TTC549 (cell line): ENCODE results near the gene DNAH2.

Source experiments
- FAIRE-seq: peaks from 2 replicates; lab custom pipeline; 2012; peaks lifted over from hg19 to GRCh38; lab: Jason Lieb, UNC

DNAH2 gene

GRCh38 chr17:7822126-7822525, 104.6 kb downstream of the DNAH2 start:
- no peak for FAIRE-seq

GRCh38 chr17:7823581-7824001, 106.0 kb downstream of the DNAH2 start:
- no peak for FAIRE-seq

GRCh38 chr17:7824021-7824924, 106.7 kb downstream of the DNAH2 start:
- no peak for FAIRE-seq

GRCh38 chr17:7825206-7825990, 107.9 kb downstream of the DNAH2 start:
- no peak for FAIRE-seq

- FAIRE-seq, result no peak
Measured at GRCh38 chr17:7830616-7831015, 113.1 kb downstream of the DNAH2 start.

GRCh38 chr17:7831233-7831632, 113.7 kb downstream of the DNAH2 start:
- FAIRE-seq, result no peak

- FAIRE-seq, result no peak
Measured at GRCh38 chr17:7832431-7832830, 114.9 kb downstream of the DNAH2 start.

- no peak for FAIRE-seq
Measured at GRCh38 chr17:7833011-7833794, 115.7 kb downstream of the DNAH2 start.

GRCh38 chr17:7833795-7834541, 116.4 kb downstream of the DNAH2 start, which contains the start of gene KDM6B:
Gene KDM6B (plus strand): TSS chr17:7834217. CDS start chr17:7845555, 11,338 bp downstream.
- FAIRE-seq, result peak; percentile 48

GRCh38 chr17:7834542-7834956, 117.0 kb downstream of the DNAH2 start:
- FAIRE-seq, result no peak

- peak; percentile 77 for FAIRE-seq
Measured at GRCh38 chr17:7834957-7835813, 117.6 kb downstream of the DNAH2 start.

- no peak for FAIRE-seq
Measured at GRCh38 chr17:7835814-7836595, 118.5 kb downstream of the DNAH2 start.

GRCh38 chr17:7836596-7837407, 119.3 kb downstream of the DNAH2 start:
- peak; percentile 46 for FAIRE-seq

GRCh38 chr17:7837408-7838088, 120.0 kb downstream of the DNAH2 start:
- no peak for FAIRE-seq

GRCh38 chr17:7838090-7839075, 120.8 kb downstream of the DNAH2 start:
- no peak for FAIRE-seq

- no peak for FAIRE-seq
Measured at GRCh38 chr17:7839190-7839875, 121.8 kb downstream of the DNAH2 start.
